NCI-H146 (cell line): ENCODE results near the gene HEATR5B.
"Not testable (repeated sequence)": the region's sequence is repeated elsewhere in the genome, so short reads cannot be mapped to it uniquely, and the experiment has no call there.

Experiments
- DNase-seq: peaks from one replicate; lab custom pipeline; 2025; lab: John Stamatoyannopoulos, UW

HEATR5B gene

DNA sequence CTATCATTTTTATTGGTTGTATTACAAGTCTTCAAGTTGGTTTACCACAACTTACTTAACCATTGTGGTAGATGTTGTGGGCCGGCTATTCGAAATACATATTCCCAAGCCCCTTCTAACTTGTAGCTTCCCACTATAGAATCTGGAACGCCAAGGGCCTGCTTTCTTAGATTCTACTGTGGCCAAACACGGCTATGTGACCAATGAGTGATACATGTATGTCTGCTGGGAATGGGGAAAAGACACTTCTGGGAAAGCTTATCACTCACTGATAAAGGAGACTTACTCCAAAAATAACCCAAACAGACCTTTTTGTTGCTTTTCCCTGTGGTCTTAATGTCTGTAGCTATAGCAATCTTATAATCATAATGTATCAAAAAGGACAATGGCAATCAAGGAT, 142.3 kb downstream of the HEATR5B start:
- DNase-seq = no peak

DNA sequence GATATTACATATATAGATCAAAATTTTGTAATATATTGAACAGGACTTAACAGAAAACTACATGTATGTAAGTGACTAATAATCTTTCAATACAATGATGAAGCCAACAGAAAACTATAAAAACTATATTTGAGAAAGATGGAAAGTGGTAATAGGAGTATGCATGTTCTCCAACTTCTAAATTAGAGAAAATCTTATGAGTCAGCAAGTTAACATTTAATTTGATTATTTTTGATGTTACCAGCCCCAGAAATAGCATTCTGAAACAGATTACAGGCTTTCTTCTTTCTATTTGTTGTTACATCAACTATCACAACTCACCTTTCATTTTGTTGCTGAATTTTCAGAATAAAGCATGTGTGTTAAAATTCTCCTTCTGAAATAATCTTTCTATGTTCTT, 147.6 kb downstream of the HEATR5B start:
- not testable (repeated sequence) for DNase-seq

DNA sequence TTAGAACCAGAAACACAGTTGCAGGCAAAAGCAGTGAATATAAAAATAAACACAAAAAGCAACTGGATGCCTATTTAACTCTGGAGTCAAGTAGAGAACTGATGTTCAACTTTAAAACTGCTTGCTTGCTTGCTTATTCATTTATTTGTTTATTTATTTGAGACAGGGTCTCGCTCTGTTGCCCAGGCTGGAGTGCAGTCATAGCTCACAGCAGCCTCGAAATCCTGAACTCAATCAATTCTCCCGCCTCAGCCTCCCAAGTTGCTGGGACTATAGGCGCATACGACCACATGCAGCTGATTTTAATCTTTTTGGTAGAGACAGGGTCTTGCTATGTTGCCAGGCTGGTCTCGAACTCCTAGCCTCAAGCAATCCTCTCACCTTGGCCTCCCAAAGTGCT, 152.5 kb downstream of the HEATR5B start:
- not testable (repeated sequence) for DNase-seq
